Left ventricle myocardium superior (tissue), 1 donor: ENCODE results near the gene ELFN2. TPM values are rescaled to one million over a fixed set of nuclear protein-coding genes. Genes with fewer than 3 reads are reported as not detected.

Source experiments
- ATAC-seq: fragments of 200-7000 bp; cut with Tn5 transposase; one replicate; pipeline ENCODE4 v1.9.1; 2020; ENCODE audit warnings: mild to moderate bottlenecking, moderate library complexity
- DNase-seq: peaks from one replicate; pipeline ENCODE4 v3.0.0-alpha.2; 2020
- intact Hi-C: fragments of 100-400 bp; cut with micrococcal nuclease; formaldehyde crosslinking; loops from one replicate; pipeline ENCODE4 v1.11.0; 2022
- total RNA-seq: library from RNA; stranded (reverse); fragmentation: NEBNext Ultra II Directional; extraction: Animal tissue kit (Norgen Biotek cat#: 25700); gene quantifications from one replicate; pipeline ENCODE4 v1.2.1, GENCODE V29; 2021
- donor health status: DM: no; HTN: yes; CAD: no; lungs with severe emphysema.

ELFN2 gene
- total RNA-seq, 1 donor from 2014 or later = 0.05 TPM

DNA sequence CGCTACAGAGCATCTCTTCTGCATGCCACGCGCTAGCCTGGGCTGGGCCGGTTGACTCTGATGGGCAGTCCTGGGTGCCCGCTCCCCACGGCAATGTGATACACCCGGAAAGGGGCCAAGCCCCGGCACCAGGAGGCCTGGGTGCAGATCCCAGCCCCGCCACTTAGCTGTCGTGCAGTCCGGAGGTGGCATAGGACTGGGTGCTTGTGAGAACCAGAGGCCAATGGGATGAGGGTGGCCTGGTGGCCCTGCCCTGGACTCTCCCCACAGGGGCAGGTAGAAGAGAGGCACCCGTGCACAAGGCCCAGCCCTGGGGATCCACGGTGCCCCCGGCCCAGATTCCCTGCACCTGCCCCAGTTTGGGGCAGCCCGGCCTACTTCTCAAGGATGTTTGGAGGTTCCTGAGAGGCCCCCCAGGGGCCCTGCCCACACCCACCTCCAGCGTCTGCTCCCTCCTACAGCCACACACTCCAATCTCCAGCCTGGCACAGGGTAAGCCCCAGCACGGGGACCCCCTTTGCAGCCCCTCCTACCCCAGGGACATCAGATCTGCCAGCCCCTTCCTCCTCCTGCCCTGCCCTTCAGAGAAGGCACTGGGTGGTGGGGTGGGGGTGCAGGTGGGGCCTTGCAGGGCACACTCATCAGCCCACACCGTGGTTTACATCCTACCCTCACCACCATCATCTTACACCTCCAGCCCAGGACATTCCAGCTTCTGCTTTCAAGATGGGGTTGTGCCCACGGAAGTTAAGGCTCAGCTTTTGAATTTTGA is 78.0 kb downstream of the ELFN2 start:
- intact Hi-C loops = no loop called here
- no peak for ATAC-seq
- no peak for DNase-seq

DNA sequence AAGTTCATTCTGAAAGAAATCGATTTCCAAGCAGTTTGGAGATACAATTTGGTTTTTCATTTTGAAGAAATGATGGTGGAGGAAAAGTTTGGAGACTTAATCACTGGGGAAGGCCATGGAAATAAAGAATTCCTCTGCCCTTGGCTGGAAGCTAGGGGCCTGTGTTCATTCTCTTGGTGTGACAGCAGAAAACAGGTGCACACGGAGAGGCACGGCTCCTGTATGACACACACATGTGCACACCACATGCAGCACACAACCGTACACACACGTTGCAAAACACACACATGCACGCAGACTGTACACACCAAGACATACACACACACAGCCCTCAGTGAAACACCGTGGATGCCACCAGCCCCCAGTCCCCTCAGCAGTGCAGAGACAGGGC is 80.8 kb downstream of the ELFN2 start:
- no peak for DNase-seq
- intact Hi-C loops = no loop called here
- ATAC-seq = no peak

DNA sequence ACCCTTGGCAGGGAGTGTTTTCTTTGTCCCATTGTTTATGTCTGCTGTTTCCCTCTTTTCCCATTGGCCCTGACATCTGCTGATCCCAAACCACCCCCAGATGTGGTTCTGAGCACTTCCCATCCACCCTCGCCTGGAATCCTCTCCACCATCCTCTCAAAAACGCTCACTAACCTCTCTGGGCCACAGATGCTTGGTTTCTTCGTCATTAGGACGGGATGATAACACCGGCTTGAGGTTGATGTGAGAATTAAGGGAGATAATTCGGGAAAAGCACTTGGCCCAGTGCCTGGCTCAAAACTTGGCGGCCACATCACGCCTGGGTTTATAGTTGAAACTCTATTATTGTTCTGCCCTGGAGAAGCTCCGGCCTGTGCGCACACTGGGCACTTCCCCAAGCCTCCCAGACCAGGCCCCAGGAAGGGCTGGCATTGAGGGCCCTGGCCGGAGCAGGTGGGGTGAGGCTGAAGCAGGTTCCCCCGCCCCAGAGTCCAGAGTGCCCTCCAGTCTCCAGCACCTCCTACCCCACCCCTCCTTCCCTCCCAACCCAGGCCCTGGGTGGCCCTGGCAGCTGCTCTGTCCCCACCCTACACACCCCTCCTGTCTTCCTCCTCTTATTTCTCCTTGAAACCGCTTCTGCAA is 81.3 kb downstream of the ELFN2 start:
- ATAC-seq = peak; percentile 72
- DNase-seq = peak; percentile 49
- intact Hi-C loops = no loop called here

GRCh38 chr22:37344735-37345449 is 82.4 kb downstream of the ELFN2 start:
- no peak for ATAC-seq
- intact Hi-C loops = no loop called here
- DNase-seq = no peak

DNA sequence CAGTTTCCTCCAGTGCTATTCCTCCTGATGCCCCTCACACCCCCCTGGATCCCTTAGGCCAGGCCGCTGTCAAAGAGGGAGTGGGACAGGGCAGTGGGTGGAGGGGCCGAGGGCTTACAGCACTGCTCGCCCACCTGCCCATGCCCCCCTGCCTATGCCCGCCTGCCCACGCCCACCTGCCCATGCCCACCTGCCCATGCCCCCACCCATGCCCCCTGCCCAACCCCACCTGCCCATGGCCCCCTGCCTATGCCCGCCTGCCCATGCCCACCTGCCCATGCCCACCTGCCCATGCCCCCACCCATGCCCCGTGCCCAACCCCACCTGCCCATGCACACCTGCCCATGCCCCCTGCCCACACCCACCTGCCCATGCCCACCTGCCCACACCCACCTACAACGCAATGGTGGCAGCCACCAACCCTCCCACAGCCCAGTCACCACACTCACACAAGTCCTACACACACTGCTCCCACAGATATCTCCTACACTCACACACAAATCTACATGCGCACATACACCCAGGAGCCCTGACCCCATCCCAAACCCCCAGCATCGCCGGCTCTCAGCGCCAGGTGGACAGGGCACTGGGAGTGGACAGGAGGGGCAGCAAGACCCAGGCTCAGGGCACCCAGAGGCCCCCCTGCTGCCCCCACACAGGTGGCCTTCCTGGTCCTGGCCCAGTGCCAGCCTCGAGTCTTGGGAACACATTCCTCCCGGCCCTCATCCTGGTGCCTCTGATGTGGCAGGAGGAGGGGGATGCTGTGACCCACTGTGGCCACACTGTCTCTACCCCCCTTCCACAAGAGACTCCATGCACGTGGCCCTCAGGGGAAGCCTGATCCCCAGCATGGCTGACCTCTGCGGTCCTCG is 83.2 kb downstream of the ELFN2 start:
- DNase-seq (no peak), ATAC-seq (no peak)
- intact Hi-C loops = no loop called here

GRCh38 chr22:37343348-37343747 is 83.9 kb downstream of the ELFN2 start:
- ATAC-seq (no peak), DNase-seq (no peak)
- intact Hi-C loops = no loop called here

- ATAC-seq (no peak), DNase-seq (no peak)
- intact Hi-C loops = no loop called here
Measured at GRCh38 chr22:37342065-37342464, 85.2 kb downstream of the ELFN2 start.

GRCh38 chr22:37340331-37341262 is 86.7 kb downstream of the ELFN2 start:
- intact Hi-C loops = no loop called here
- no peak for DNase-seq
- no peak for ATAC-seq

DNA sequence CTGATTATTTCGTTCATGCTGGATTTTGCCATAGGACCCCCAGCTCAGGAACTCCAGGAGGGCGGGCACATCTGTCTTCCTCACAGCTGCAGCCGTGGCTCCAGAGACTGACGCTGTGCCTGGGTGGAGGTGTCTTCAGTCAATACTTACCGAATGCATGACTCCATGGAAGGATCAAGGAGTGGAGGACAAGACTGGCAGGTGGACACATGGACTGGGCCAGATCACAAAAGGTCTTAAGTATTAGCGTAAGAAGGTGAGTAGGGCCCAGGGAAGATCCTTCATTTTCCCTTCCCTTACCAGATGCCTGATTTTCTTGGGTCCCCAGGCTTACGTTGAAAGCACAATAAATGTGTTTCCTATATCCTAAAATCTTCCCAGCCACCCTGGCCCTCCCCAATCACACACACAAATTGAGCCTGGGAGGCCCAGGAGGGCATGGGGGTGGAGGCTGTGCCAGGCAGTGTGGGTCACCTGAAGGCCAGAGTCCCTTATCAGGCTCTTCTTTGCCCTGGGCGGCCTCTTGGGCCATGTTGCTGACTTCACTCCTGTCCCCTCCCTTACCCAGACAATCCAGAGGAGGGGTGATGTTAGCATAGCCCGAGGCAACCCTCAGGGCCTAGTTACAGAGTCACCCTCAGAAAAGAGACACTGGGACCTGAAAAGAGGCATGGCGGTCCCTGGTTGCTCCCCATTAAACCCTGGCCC is 88.6 kb downstream of the ELFN2 start:
- ATAC-seq (no peak), DNase-seq (no peak)
- intact Hi-C loops = no loop called here

DNA sequence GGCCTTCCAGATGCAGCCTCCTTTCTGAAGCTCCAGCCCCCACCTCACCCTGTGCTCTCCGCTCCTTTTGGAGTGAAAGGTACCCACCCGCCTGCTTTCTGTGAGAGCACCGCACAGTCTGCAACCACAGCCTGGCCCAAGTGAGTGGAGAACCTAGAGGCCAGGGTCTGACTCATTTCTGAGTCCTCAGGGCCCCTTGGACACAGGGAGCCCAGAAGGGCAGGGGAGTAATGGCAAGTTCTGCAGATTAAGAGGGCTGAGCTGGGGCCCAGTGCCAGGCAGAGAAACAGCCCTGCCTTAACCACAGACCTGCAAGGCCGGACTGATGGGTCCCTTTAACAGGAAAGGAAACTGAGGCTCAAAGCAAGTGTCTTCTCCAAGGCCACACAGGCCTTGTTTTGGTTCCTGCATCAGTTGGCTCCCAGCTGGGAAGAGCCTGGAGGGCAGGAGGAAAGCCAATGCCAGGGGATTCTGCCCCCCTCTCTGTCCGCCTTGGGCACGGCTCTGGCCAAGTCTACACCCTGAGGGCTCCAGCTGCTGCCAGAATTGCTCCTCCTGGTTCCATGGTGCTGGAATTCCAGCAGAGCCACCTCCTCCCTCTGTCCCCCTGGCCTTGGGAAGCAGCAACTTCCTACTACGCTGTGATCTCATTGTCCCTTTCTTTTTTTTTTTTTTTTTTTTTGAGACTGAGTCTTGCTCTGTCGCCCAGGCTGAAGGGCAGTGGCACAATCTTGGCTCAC is 89.9 kb downstream of the ELFN2 start:
- intact Hi-C loops = no loop called here
- ATAC-seq (no peak), DNase-seq (no peak)

GRCh38 chr22:37336579-37336978 is 90.7 kb downstream of the ELFN2 start:
- intact Hi-C loops = no loop called here
- no peak for ATAC-seq

DNA sequence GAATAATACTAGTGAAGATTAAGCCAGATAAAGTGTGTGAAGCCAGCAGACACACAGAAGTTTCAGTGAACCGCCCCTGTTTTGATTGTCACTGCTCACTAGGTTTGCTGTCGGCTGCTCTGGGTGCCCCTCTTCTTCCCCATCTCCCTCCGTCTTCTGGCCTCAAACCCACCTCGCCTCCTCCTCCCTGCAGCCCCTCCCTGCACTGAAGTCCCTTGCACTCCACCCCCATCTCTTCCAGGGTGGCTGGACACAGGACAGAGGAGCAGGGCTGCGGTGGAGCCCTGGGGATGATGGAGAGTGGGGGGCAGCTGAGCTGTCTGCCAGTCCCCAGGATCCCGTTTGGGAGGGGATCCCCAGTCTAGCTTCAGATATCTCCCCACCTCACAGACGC is 91.5 kb downstream of the ELFN2 start:
- intact Hi-C loops = no loop called here

More at GRCh38 chr22:37336579-37336978, 90.7 kb downstream of the ELFN2 start:
- DNase-seq = no peak

DNA sequence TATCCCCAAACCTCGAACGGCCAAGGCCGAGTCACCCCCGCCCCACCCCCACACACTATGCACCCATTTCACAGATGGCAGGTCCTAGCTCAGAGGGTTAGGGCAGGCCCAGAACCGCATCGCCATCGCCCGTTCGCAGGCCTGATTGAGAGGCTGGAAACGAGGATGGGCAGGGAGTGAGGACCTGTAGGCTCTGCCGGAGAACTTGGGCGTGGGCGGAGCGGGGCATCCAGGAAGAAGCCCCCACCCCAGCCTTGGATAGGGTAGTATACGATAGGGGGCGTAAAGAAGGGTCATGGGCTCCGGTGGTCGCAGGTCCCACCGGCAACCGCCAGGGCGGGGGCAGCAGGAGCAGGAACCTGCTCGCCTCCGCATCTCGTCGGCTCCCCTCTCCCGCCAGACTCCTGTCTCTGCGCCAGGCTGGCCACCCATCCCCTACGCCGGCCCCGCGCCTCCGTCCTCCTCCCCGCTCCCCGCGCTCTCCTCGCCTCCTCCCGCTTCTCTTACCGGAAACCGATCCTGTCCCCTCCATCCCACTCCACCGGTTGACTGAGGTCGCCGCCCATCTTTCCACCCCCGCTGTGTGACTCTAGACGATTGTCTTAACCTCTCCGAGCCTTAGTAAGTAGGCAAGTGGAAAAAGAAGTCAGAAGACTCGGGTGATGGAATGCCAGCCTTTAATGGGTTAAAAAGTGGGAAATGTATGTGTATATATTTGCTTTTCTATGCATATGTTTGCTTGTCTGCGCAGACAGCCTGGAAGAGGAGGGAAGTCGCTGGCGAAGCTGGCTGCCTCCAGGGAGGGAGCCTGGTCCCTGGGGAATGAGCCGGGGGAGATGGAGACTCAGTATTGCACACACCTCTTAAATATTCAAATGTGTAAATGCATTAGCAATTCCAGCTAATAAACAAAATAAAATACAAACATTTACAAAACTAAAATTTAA is 92.1 kb downstream of the ELFN2 start:
- no peak for ATAC-seq
- no peak for DNase-seq
- intact Hi-C loops = no loop called here

More for the DNA sequence above, 91.5 kb downstream of the ELFN2 start:
- no peak for DNase-seq
- ATAC-seq = no peak

DNA sequence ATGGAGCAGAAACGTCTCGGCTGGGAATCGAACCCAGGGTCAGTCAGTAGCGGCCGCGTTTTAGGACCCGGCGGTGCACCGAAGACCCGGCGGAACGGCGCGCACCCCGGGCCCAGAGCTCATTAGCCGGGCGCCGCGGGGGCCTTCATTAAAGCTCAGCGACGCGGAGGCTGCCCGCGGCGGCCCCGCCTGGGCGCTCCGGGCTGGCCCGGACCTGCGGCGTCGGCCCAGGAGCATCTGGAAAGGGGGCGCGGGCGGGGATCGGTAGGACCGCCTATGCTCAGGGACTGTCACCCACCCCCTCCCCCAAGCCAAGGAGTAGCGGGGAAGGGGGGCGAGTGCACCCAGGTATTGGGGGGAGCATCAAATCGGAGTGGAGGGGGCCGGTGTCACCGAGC is 92.8 kb downstream of the ELFN2 start:
- intact Hi-C loops = no loop called here
- DNase-seq (no peak), ATAC-seq (no peak)

DNA sequence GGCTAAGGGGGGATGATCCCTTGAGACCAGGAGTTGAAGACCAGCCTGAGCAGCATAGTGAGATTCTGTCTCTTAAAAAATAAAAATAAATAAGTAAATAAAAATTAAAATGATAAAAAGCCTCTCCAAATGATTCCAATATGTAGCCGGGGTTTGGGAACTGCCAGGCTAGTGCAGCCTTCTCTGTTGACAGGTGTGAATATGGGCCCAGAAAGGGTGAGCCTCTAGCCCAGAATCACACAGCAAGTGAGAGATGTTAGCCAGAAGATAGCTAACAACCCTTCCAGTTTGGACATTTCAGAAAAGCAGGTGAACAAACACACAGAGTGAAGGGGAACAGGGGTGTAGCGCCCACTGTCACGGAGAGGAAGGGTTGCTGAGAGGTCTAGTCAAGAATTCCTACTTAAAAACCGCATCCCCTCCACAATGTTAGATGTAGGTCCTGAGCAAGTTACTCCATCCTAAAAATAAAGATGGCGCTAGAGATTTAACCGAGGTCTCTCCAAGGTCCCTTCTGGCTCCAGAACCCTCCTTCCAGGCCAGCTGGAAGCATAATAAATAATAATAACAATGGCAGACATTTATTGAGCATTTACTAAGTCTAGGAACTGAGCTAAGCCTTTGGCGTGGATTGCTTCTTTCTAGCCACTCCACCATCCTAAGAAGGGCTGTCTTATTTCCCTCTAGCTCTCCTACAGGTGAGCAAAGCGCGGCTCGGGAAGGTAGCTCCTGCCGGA is 93.4 kb downstream of the ELFN2 start:
- intact Hi-C loops = no loop called here
- DNase-seq = no peak
- no peak for ATAC-seq
